SK-N-SH treated with all-trans-retinoic acid at 6 μM for 48 hours (cell line): ENCODE data around the gene FAM216B.

ENCODE experiments used
- ATAC-seq: fragments of 200-7000 bp; cut with Tn5 transposase; 3 replicates; pipeline ENCODE4 v1.9.1; 2020; ENCODE audit warnings: mild to moderate bottlenecking, moderate library complexity
- ARNTL ChIP-seq: fragments of 450-650 bp; formaldehyde crosslinking; IDR thresholded peaks from 2 replicates; pipeline ENCODE4 v1.5.0; 2020; ENCODE audit warnings: low read depth, mild to moderate bottlenecking, moderate library complexity, borderline replicate concordance
- BACH2 ChIP-seq: fragments of 250-450 bp; sonication (Bioruptor Pico); IDR thresholded peaks from 2 replicates; pipeline ENCODE4 v1.9.0; 2021; ENCODE audit warnings: mild to moderate bottlenecking, borderline replicate concordance
- CSRNP3 ChIP-seq: fragments of 250-450 bp; sonication (Bioruptor Pico); IDR thresholded peaks from 2 replicates; pipeline ENCODE4 v1.5.1; 2021; ENCODE audit warnings: mild to moderate bottlenecking, moderate library complexity
- ESRRG ChIP-seq: fragments of 250-450 bp; sonication (Bioruptor Pico); IDR thresholded peaks from 2 replicates; pipeline ENCODE4 v1.6.1; 2021; ENCODE audit warnings: mild to moderate bottlenecking
- GLIS3 ChIP-seq: fragments of 250-450 bp; sonication (Bioruptor Pico); IDR thresholded peaks from 2 replicates; pipeline ENCODE4 v1.5.0; 2020; ENCODE audit warnings: mild to moderate bottlenecking, moderate library complexity
- ISL1 ChIP-seq: fragments of 250-450 bp; sonication (Bioruptor Pico); IDR thresholded peaks from 2 replicates; pipeline ENCODE4 v2.1.2; 2022; ENCODE audit warnings: mild to moderate bottlenecking, moderate library complexity
- OSR1 ChIP-seq: fragments of 250-450 bp; sonication (Bioruptor Pico); IDR thresholded peaks from 2 replicates; pipeline ENCODE4 v1.8.0; 2022; ENCODE audit warnings: moderate library complexity, mild to moderate bottlenecking, inconsistent platforms
- PATZ1 ChIP-seq: fragments of 250-450 bp; sonication (Bioruptor Pico); IDR thresholded peaks from 2 replicates; pipeline ENCODE4 v1.8.0; 2020; ENCODE audit warnings: mild to moderate bottlenecking, moderate library complexity, borderline replicate concordance
- POU6F1 ChIP-seq: fragments of 250-450 bp; sonication (Bioruptor Pico); IDR thresholded peaks from 2 replicates; pipeline ENCODE4 v1.8.0; 2021; ENCODE audit warnings: low read depth, mild to moderate bottlenecking, moderate library complexity, borderline replicate concordance
- RARB ChIP-seq: fragments of 250-450 bp; sonication (Bioruptor Pico); IDR thresholded peaks from 2 replicates; pipeline ENCODE4 v1.8.0; 2021; ENCODE audit warnings: mild to moderate bottlenecking, moderate library complexity
- SNAI2 ChIP-seq: fragments of 250-450 bp; sonication (Bioruptor Pico); IDR thresholded peaks from 2 replicates; pipeline ENCODE4 v1.5.0; 2020; ENCODE audit warnings: mild to moderate bottlenecking, moderate library complexity
- TCF4 ChIP-seq: fragments of 250-450 bp; sonication (Bioruptor Pico); IDR thresholded peaks from 2 replicates; pipeline ENCODE4 v1.8.0; 2021; ENCODE audit warnings: mild to moderate bottlenecking, moderate library complexity, borderline replicate concordance
- TOX ChIP-seq: fragments of 250-450 bp; sonication (Bioruptor Pico); IDR thresholded peaks from 2 replicates; pipeline ENCODE4 v1.8.0; 2021; ENCODE audit warnings: mild to moderate bottlenecking, moderate library complexity, borderline replicate concordance
- ZC3H10 ChIP-seq: fragments of 250-450 bp; sonication (Bioruptor Pico); IDR thresholded peaks from 2 replicates; pipeline ENCODE4 v1.5.1; 2021; ENCODE audit warnings: mild to moderate bottlenecking, moderate library complexity
- ZFP30 ChIP-seq: fragments of 450-650 bp; formaldehyde crosslinking; IDR thresholded peaks from 2 replicates; pipeline ENCODE4 v1.5.0; 2022; ENCODE audit warnings: mild to moderate bottlenecking, moderate library complexity
- ZNF565 ChIP-seq: fragments of 450-650 bp; formaldehyde crosslinking; conservative IDR thresholded peaks from 2 replicates; pipeline ENCODE4 v1.5.0; 2020; ENCODE audit warnings: low read depth, mild to moderate bottlenecking, moderate library complexity
- ZNF8 ChIP-seq: fragments of 450-650 bp; formaldehyde crosslinking; IDR thresholded peaks from 2 replicates; pipeline ENCODE4 v1.5.0; 2020; ENCODE audit warnings: mild to moderate bottlenecking, moderate library complexity
- TF ChIP-seq, protein P1 (sequence below): fragments of 250-450 bp; sonication (Bioruptor Pico); IDR thresholded peaks from 2 replicates; pipeline ENCODE4 v1.5.0; 2020; ENCODE audit warnings: mild to moderate bottlenecking, moderate library complexity
- TF ChIP-seq, protein P2 (sequence below): fragments of 250-450 bp; sonication (Bioruptor Pico); IDR thresholded peaks from 2 replicates; pipeline ENCODE4 v1.5.1; 2020; ENCODE audit warnings: low read depth, mild to moderate bottlenecking, moderate library complexity

Gene FAM216B

DNA sequence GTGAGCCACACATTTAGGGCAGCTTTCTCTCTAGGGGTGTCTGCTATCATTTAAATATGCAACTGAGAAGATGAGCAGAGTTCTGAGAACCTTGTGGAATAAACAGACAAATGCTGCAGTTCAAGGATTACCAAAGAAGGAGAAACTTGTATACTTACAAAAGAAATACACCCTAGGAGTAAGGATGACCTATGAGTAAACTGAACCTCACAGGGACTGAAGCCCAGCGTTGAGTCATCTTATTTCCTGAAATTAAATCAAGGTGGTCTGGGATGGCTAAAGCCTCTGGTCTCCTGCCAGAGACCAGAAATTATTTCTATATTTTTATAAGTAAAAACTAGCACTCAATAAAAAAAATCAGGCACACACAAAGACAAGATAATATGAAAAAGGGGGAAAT is 40.1 kb downstream of the FAM216B start:
- TF ChIP-seq TOX (CRISPR knock-in tag) (no peak), TCF4 (no peak), ZFP30 (no peak)
- peak; percentile 91 for ATAC-seq

GRCh38 chr13:42832341-42833096 is 51.1 kb downstream of the FAM216B start:
- no peak for TF ChIP-seq CSRNP3 (CRISPR knock-in tag)
- TF ChIP-seq TOX (CRISPR knock-in tag): peak; percentile 8; the same call in 1 of the 2 replicates
- peak; percentile 34 for ATAC-seq

DNA sequence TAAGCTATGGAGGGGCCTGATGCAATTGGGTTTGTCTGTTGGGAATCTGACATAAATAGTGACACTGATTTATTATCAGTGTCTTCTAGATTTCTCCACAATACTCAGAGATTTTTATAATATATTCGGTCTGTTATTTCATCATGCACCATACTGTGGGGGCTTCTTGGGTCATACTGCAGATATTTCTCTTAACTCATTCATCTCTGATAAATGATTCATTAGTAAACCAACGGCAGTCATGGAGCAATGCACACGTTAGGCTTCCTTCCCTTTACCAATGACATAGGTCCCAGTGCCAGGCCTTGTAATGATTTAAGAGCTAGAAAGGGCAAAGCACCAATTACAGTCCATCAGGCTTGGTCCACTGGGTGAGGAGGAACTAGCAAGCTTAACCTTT is 53.6 kb downstream of the FAM216B start:
- TF ChIP-seq TCF4 (no peak), ZNF8 (CRISPR knock-in tag) (no peak), ZNF565 (CRISPR knock-in tag) (no peak), TOX (CRISPR knock-in tag) (no peak), CSRNP3 (CRISPR knock-in tag) (no peak), OSR1 (no peak), PATZ1 (CRISPR knock-in tag) (no peak), ZC3H10 (no peak), SNAI2 (CRISPR knock-in tag) (no peak), ZFP30 (no peak), GLIS3 (CRISPR knock-in tag) (no peak), POU6F1 (CRISPR knock-in tag) (no peak), ISL1 (no peak), ESRRG (CRISPR knock-in tag) (no peak), ARNTL (CRISPR knock-in tag) (no peak)
- TF ChIP-seq, protein P1, sequence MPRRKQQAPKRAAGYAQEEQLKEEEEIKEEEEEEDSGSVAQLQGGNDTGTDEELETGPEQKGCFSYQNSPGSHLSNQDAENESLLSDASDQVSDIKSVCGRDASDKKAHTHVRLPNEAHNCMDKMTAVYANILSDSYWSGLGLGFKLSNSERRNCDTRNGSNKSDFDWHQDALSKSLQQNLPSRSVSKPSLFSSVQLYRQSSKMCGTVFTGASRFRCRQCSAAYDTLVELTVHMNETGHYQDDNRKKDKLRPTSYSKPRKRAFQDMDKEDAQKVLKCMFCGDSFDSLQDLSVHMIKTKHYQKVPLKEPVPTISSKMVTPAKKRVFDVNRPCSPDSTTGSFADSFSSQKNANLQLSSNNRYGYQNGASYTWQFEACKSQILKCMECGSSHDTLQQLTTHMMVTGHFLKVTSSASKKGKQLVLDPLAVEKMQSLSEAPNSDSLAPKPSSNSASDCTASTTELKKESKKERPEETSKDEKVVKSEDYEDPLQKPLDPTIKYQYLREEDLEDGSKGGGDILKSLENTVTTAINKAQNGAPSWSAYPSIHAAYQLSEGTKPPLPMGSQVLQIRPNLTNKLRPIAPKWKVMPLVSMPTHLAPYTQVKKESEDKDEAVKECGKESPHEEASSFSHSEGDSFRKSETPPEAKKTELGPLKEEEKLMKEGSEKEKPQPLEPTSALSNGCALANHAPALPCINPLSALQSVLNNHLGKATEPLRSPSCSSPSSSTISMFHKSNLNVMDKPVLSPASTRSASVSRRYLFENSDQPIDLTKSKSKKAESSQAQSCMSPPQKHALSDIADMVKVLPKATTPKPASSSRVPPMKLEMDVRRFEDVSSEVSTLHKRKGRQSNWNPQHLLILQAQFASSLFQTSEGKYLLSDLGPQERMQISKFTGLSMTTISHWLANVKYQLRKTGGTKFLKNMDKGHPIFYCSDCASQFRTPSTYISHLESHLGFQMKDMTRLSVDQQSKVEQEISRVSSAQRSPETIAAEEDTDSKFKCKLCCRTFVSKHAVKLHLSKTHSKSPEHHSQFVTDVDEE (CRISPR knock-in tag): no peak

GRCh38 chr13:42836930-42837690 is 55.7 kb downstream of the FAM216B start:
- ATAC-seq: peak; percentile 92
- TF ChIP-seq TCF4 (no peak), GLIS3 (CRISPR knock-in tag) (no peak), ZNF8 (CRISPR knock-in tag) (no peak), ZC3H10 (no peak), ARNTL (CRISPR knock-in tag) (no peak), ESRRG (CRISPR knock-in tag) (no peak), BACH2 (CRISPR knock-in tag) (no peak), RARB (CRISPR knock-in tag) (no peak)
- TF ChIP-seq, protein P1 (CRISPR knock-in tag): no peak
- TF ChIP-seq, protein P2, sequence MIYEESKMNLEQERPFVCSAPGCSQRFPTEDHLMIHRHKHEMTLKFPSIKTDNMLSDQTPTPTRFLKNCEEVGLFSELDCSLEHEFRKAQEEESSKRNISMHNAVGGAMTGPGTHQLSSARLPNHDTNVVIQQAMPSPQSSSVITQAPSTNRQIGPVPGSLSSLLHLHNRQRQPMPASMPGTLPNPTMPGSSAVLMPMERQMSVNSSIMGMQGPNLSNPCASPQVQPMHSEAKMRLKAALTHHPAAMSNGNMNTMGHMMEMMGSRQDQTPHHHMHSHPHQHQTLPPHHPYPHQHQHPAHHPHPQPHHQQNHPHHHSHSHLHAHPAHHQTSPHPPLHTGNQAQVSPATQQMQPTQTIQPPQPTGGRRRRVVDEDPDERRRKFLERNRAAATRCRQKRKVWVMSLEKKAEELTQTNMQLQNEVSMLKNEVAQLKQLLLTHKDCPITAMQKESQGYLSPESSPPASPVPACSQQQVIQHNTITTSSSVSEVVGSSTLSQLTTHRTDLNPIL (CRISPR knock-in tag): no peak

More for the DNA sequence above, 53.6 kb downstream of the FAM216B start:
- ATAC-seq: no peak
